GM19239 (cell line): ENCODE results near the gene DTNB.
"Not testable (repeated sequence)": the region's sequence is repeated elsewhere in the genome, so short reads cannot be mapped to it uniquely, and the experiment has no call there.

ENCODE experiments used
- DNase-seq: peaks from one replicate; pipeline ENCODE4 v3.0.0; 2011; ENCODE audit warnings: low spot score; ENCODE audit not compliant: insufficient read length
- FAIRE-seq: peaks from 2 replicates; lab custom pipeline; 2011; peaks lifted over from hg19 to GRCh38; lab: Jason Lieb, UNC

Gene DTNB

GRCh38 chr2:25557179-25558036 lies 116.0 kb downstream of the DTNB start:
- FAIRE-seq (no peak), DNase-seq (no peak)

GRCh38 chr2:25552318-25552717 lies 121.1 kb downstream of the DTNB start:
- FAIRE-seq, result no peak

GRCh38 chr2:25551316-25551715 lies 122.1 kb downstream of the DTNB start:
- no peak for DNase-seq
- no peak for FAIRE-seq

More at GRCh38 chr2:25552318-25552717, 121.1 kb downstream of the DTNB start:
- no peak for DNase-seq

GRCh38 chr2:25549571-25549970 lies 123.8 kb downstream of the DTNB start:
- DNase-seq, FAIRE-seq: not testable (repeated sequence)

GRCh38 chr2:25548601-25549000 lies 124.8 kb downstream of the DTNB start:
- no peak for DNase-seq

GRCh38 chr2:25546852-25547251 lies 126.5 kb downstream of the DTNB start:
- FAIRE-seq, result no peak

More at GRCh38 chr2:25548601-25549000, 124.8 kb downstream of the DTNB start:
- no peak for FAIRE-seq

GRCh38 chr2:25545899-25546298 lies 127.5 kb downstream of the DTNB start:
- FAIRE-seq, result no peak

More at GRCh38 chr2:25546852-25547251, 126.5 kb downstream of the DTNB start:
- no peak for DNase-seq

GRCh38 chr2:25544445-25544844 lies 128.9 kb downstream of the DTNB start:
- FAIRE-seq, result no peak
- DNase-seq, result no peak

More at GRCh38 chr2:25545899-25546298, 127.5 kb downstream of the DTNB start:
- no peak for DNase-seq

- FAIRE-seq, result no peak
- no peak for DNase-seq
Measured at GRCh38 chr2:25543939-25544338, 129.4 kb downstream of the DTNB start.

GRCh38 chr2:25541378-25541777 lies 132.0 kb downstream of the DTNB start:
- DNase-seq, result no peak
- no peak for FAIRE-seq

- FAIRE-seq (no peak), DNase-seq (no peak)
Measured at GRCh38 chr2:25539136-25539535, 134.2 kb downstream of the DTNB start.

GRCh38 chr2:25537526-25537925 lies 135.9 kb downstream of the DTNB start:
- no peak for FAIRE-seq

GRCh38 chr2:25535411-25536289 lies 137.7 kb downstream of the DTNB start:
- DNase-seq, FAIRE-seq: not testable (repeated sequence)

More at GRCh38 chr2:25537526-25537925, 135.9 kb downstream of the DTNB start:
- no peak for DNase-seq

- DNase-seq, FAIRE-seq: not testable (repeated sequence)
Measured at GRCh38 chr2:25534937-25535336, 138.4 kb downstream of the DTNB start.

GRCh38 chr2:25534455-25534854 lies 138.9 kb downstream of the DTNB start:
- no peak for DNase-seq
- no peak for FAIRE-seq

- DNase-seq, FAIRE-seq: not testable (repeated sequence)
Measured at GRCh38 chr2:25533771-25534170, 139.6 kb downstream of the DTNB start.

- DNase-seq (no peak), FAIRE-seq (no peak)
Measured at GRCh38 chr2:25532521-25532920, 140.9 kb downstream of the DTNB start.

- DNase-seq (no peak), FAIRE-seq (no peak)
Measured at GRCh38 chr2:25529034-25529433, 144.3 kb downstream of the DTNB start.

GRCh38 chr2:25528173-25528572 lies 145.2 kb downstream of the DTNB start:
- FAIRE-seq (no peak), DNase-seq (no peak)

GRCh38 chr2:25524507-25524906 lies 148.9 kb downstream of the DTNB start:
- no peak for FAIRE-seq
- no peak for DNase-seq

- DNase-seq (no peak), FAIRE-seq (no peak)
Measured at GRCh38 chr2:25523060-25523459, 150.3 kb downstream of the DTNB start.
